Nephron progenitor cell (in vitro differentiated cells): ENCODE measurements around the gene CTNNBIP1.

Experiments
- DNase-seq: peaks from one replicate; pipeline ENCODE4 v3.0.0; 2021
- H3K27ac Mint-ChIP-seq: 2 replicates; pipeline ENCODE4 v1.8.0; 2021; ENCODE audit warnings: mild to moderate bottlenecking, moderate library complexity, mixed read lengths
- H3K27me3 Mint-ChIP-seq: 2 replicates; pipeline ENCODE4 v1.8.0; 2021; ENCODE audit warnings: mild to moderate bottlenecking, low read depth, mixed read lengths; ENCODE audit not compliant: poor library complexity
- H3K36me3 Mint-ChIP-seq: 2 replicates; pipeline ENCODE4 v1.8.0; 2021; ENCODE audit warnings: low read depth, mixed read lengths
- H3K4me1 Mint-ChIP-seq: 2 replicates; pipeline ENCODE4 v1.8.0; 2021; ENCODE audit warnings: mixed read lengths
- H3K4me3 Mint-ChIP-seq: 2 replicates; pipeline ENCODE4 v1.8.0; 2021; ENCODE audit warnings: mild to moderate bottlenecking, moderate library complexity, mixed read lengths
- H3K9me3 Mint-ChIP-seq: 2 replicates; pipeline ENCODE4 v1.8.0; 2021; ENCODE audit warnings: mild to moderate bottlenecking, moderate library complexity, mixed read lengths
- CTCF ChIP-seq: fragments of 200-600 bp; sonication (generic); IDR thresholded peaks from 2 replicates; pipeline ENCODE4 v1.5.0; 2021; ENCODE audit warnings: antibody characterized with exemption

The CTNNBIP1 gene

DNA sequence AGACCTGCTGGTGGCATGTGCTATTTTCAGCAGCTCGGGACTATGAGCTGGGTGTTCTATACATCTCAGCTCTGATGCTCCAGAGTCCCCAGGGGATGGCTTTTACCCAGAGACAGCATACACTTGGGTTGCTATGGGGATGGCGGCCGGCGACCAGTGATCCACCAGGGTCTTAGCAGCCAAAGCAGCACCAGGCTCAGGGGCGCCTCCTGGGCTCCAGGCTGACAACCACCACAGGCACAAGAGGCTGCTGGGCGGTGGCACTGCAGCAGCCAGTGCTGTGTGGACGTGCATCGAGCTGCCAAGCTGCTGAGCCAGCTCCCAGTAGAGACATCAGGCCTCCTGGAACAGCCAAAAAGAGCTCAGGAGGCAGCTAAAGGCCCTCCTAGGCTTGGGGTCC, 48.7 kb downstream of the CTNNBIP1 start:
- DNase-seq: no peak
- no peaks in the 10 kb centered on the region for H3K27me3 Mint-ChIP-seq
- peaks cover 21% of the 10 kb centered on the region for H3K4me1 Mint-ChIP-seq
- no peaks in the 10 kb centered on the region for H3K9me3 Mint-ChIP-seq
- peaks cover 19% of the 10 kb centered on the region for H3K36me3 Mint-ChIP-seq
- no peak overlapping the region for H3K4me3 Mint-ChIP-seq
- no peak overlapping the region for H3K27ac Mint-ChIP-seq
- TF ChIP-seq CTCF: no peak

GRCh38 chr1:9860887-9861286, 49.2 kb downstream of the CTNNBIP1 start:
- DNase-seq: no peak
- no peak overlapping the region for H3K27ac Mint-ChIP-seq
- no peaks in the 10 kb centered on the region for H3K27me3 Mint-ChIP-seq
- H3K4me3 Mint-ChIP-seq: no peak overlapping the region
- no peaks in the 10 kb centered on the region for H3K9me3 Mint-ChIP-seq
- no peak for TF ChIP-seq CTCF
- peaks cover 19% of the 10 kb centered on the region for H3K36me3 Mint-ChIP-seq
- peaks cover 21% of the 10 kb centered on the region for H3K4me1 Mint-ChIP-seq

- TF ChIP-seq CTCF: no peak
- no peak overlapping the region for H3K4me3 Mint-ChIP-seq
- H3K36me3 Mint-ChIP-seq: peaks cover 32% of the 10 kb centered on the region
- H3K4me1 Mint-ChIP-seq: peaks cover 21% of the 10 kb centered on the region
- H3K9me3 Mint-ChIP-seq: peaks cover 4% of the 10 kb centered on the region
- DNase-seq: no peak
- peak overlapping the region; percentile 36 for H3K27ac Mint-ChIP-seq
- H3K27me3 Mint-ChIP-seq: no peaks in the 10 kb centered on the region
Observed at GRCh38 chr1:9859281-9860014, 50.6 kb downstream of the CTNNBIP1 start.

DNA sequence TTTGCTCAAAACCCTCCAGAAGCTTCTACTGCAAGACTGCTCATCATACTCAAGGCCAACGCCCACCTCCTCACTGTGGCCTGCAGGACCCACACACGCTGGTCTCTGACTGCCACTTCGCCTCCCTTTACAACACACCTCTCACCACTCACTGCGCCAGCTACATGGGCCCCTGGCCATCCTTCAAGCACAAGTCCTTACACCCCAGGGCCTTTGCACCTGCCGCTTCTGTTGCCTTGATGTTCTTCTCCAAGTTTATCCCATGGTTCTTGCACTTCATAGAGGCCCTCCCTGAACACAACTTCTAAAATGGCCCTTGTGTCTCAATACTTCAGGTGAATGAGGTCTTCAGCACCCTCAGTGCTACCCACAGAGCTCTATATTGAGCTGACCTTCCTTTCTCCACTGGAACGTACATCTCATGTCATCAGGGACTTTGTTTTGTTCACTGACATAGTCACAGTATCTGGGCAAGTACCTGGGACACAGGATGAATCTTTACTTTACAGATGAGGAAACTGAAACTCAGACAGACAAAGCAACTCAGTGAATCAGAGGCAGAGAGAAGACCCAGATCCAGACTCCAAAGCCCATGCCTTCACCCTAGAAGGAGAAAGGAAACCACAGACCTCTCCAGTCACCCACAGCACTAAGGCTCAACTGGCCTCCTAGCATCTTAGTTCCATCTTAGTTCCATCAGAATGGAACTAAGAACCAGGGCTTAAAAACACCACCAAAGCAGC, 51.6 kb downstream of the CTNNBIP1 start:
- peaks cover 14% of the 10 kb centered on the region for H3K9me3 Mint-ChIP-seq
- TF ChIP-seq CTCF: no peak
- H3K4me1 Mint-ChIP-seq: peaks cover 15% of the 10 kb centered on the region
- H3K27me3 Mint-ChIP-seq: no peaks in the 10 kb centered on the region
- H3K4me3 Mint-ChIP-seq: no peak overlapping the region
- no peak overlapping the region for H3K27ac Mint-ChIP-seq
- no peak for DNase-seq
- H3K36me3 Mint-ChIP-seq: peaks cover 38% of the 10 kb centered on the region

DNA sequence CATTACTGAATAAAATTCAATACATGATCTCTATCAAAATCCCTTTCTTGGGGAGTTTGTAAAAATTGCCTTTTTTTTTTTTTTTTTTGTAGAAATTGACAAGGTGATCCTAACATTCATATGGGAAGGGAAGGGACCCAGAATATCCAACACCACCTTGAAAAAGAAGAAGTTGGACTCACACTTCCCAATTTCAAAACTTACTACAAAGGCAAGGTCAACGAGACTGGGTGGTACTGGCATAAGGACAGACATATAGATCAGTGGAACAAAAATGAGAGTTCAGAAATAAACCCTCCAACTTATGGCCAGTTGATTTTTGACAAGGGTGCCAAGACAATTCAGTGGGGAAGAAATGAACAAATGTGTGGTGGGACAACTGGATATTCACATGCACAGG, 54.9 kb downstream of the CTNNBIP1 start:
- no peak overlapping the region for H3K4me3 Mint-ChIP-seq
- H3K9me3 Mint-ChIP-seq: peaks cover 15% of the 10 kb centered on the region
- H3K27me3 Mint-ChIP-seq: peaks cover 9% of the 10 kb centered on the region
- H3K4me1 Mint-ChIP-seq: peaks cover 6% of the 10 kb centered on the region
- DNase-seq: no peak
- peaks cover 39% of the 10 kb centered on the region for H3K36me3 Mint-ChIP-seq
- TF ChIP-seq CTCF: no peak
- no peak overlapping the region for H3K27ac Mint-ChIP-seq
